Neuron (in vitro differentiated cells): ENCODE measurements around the gene NSUN3.
"Not testable (repeated sequence)": the region's sequence is repeated elsewhere in the genome, so short reads cannot be mapped to it uniquely, and the experiment has no call there.

Experiments used
- H2AFZ ChIP-seq: one replicate; pipeline ENCODE4 v1.6.1; 2013; ENCODE audit warnings: low read depth, mild to moderate bottlenecking, inconsistent platforms, low read length, moderate library complexity
- H3K27me3 ChIP-seq: one replicate; pipeline ENCODE4 v1.6.1; 2013; ENCODE audit warnings: low read length; ENCODE audit not compliant: insufficient read depth
- H3K36me3 ChIP-seq: one replicate; pipeline ENCODE4 v1.6.1; 2013; ENCODE audit warnings: low read length; ENCODE audit not compliant: insufficient read depth
- H3K4me1 ChIP-seq: one replicate; pipeline ENCODE4 v1.6.1; 2013; ENCODE audit warnings: low read length; ENCODE audit not compliant: insufficient read depth
- H3K4me3 ChIP-seq: 2 replicates; pipeline ENCODE4 v1.5.1; 2013; ENCODE audit warnings: mild to moderate bottlenecking, low read length, moderate library complexity
- H3K9me3 ChIP-seq: one replicate; pipeline ENCODE4 v1.6.1; 2013; ENCODE audit warnings: low read length

Gene NSUN3

DNA sequence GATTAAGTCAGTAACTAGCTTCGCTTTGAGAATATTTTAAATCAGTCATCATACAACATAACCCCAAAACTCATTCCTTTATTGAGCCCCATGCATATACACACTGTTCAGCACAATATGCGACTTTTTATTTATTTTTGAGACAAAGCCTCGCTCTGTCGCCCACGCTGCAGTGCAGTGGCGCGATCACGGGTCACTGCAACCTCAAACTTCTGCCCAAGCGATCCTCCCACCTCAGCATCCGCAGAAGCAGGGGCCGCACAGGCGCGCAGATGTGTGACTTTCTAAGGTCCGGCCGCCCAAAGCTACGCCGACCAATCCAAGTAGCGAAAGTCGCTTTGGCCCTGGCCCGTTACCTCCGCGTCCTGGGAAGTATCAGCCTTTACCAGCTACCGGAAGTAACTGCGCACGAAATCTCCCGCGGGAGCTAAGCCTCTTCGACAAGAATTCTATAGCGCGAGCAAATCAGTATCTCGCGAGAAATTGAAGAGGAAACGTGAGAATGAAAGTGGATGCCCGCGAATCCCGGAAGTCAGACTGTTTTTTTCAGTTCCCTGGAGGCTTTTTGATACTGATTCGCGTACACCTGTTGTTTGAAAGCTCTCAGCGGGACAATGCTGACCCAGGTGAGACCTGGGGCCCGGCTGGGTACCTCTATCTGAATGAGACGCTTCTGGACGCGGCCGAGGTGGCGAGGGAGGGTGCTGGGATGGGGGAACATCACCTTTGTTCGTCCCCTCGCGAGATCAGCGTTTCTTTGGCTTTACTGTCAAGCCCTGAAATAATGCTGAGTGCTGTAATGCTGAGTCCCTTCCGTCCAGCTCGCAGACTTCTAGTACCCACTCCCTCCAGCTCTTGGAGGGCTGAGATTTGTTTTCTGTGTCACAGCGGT is at the start of gene NSUN3, which contains the start of gene DHFR2:
NSUN3 (plus strand) TSS at position 549 of the 892 bp plus-strand sequence; CDS start at position 615, 66 bp downstream.
DHFR2 (minus strand) TSS at position 404 of the 892 bp plus-strand sequence. CDS start 1,405 bp downstream, outside the sequence.
- Histone ChIP-seq H2AFZ (peak within 1 kb of the TSS; percentile 76), H3K9me3 (peaks cover 2% of the 10 kb centered on the region)

DNA sequence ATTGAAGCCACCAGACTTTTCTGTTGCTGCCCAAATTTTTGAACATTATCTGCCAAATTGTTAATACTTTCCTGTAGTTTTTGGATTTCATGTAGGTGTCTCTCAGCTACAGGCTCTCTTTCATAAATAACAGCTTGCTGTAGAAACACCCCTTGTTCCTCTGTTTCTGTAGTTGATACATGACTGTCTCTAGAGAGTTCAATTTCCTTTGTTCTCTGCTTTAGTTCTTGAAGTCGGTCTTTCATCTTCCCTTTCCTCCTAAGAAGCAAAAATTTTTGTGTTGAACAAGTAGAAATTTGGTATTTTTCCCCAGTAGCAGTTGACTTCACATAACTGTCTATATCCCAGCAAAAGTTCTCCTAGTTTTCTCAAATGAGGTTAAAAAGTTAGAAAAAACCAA is 47.8 kb upstream of the NSUN3 start:
- Histone ChIP-seq H3K36me3 (peaks cover 5% of the 10 kb centered on the region), H3K4me3 (no peak overlapping the region), H3K4me1 (no peaks in the 10 kb centered on the region), H2AFZ (no peak overlapping the region), H3K27me3 (no peaks in the 10 kb centered on the region), H3K9me3 (no peaks in the 10 kb centered on the region)

More for the DNA sequence above, at the start of gene NSUN3, which contains the start of gene DHFR2:
- Histone ChIP-seq H3K4me1 (peaks cover 20% of the 10 kb centered on the region), H3K27me3 (no peaks in the 10 kb centered on the region), H3K36me3 (peaks cover 28% of the 10 kb centered on the region), H3K4me3 (peak within 1 kb of the TSS; percentile 75)

DNA sequence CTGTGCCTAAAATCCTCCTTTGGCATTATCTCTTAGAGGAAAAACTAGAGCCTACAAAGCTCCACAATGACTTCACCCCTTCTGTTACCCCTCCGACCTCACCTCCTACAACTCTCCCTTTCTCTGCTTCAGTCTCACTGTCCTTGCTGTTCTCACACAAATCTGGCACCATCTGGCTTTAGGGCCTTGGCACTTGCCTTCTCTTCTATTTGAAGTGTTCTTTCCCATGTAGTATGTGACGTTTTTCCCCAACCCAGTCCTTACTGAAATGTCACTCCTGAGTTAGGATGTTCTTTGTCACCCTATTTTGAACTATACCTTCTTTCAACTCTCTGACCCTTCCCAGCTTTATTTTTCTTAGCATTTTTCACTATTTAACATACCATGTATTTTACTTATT is 43.2 kb upstream of the NSUN3 start:
- no peak overlapping the region for H3K4me3 ChIP-seq
- no peaks in the 10 kb centered on the region for H3K4me1 ChIP-seq
- H3K36me3 ChIP-seq: peaks cover 3% of the 10 kb centered on the region

DNA sequence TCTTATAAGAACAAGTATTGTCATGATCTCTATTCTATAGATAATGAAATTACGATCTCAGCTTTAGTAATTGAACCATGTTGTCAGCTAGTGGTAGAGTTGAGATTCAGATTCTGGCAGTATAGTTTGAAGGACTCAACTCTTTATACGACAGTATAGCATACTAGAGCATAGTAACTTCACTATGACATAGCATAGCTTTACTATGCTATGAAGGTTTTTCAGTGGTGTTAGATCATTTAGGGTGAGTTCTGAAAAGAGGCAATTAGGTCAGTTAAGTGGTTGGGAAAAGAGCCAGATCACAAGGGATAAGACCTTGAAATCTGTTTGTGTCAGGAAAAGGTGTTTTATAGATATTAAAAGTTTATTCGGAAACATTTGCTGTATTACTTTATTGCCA is 42.6 kb upstream of the NSUN3 start:
- Histone ChIP-seq H2AFZ (no peak overlapping the region), H3K36me3 (no peaks in the 10 kb centered on the region), H3K4me3 (no peak overlapping the region), H3K9me3 (no peaks in the 10 kb centered on the region), H3K4me1 (no peaks in the 10 kb centered on the region), H3K27me3 (no peaks in the 10 kb centered on the region)

More for the DNA sequence above, 43.2 kb upstream of the NSUN3 start:
- Histone ChIP-seq H2AFZ (no peak overlapping the region), H3K27me3 (no peaks in the 10 kb centered on the region), H3K9me3 (no peaks in the 10 kb centered on the region)

DNA sequence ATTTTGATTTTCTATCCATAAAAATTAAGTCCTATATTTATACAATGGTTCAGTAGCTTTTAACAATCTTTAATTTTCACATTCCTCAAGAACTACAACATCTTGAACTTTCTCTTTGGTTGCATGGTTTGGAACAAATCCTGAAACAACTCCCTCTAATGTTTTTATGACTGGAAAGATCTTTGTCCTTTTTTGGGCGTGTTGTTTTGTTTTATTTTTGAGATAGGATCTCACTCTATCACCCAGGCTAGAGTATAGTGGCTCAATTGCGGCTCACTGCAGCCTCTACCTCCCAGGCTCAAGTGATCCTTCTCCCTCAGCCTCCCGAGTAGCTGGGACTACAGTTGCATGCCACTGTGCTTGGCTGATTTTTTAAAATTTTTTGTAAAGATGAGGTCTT is 38.5 kb upstream of the NSUN3 start:
- no peaks in the 10 kb centered on the region for H3K4me1 ChIP-seq
- H3K27me3 ChIP-seq: no peaks in the 10 kb centered on the region
- no peaks in the 10 kb centered on the region for H3K9me3 ChIP-seq
- H3K36me3 ChIP-seq: no peaks in the 10 kb centered on the region
- H3K4me3 ChIP-seq: no peak overlapping the region
- H2AFZ ChIP-seq: no peak overlapping the region

DNA sequence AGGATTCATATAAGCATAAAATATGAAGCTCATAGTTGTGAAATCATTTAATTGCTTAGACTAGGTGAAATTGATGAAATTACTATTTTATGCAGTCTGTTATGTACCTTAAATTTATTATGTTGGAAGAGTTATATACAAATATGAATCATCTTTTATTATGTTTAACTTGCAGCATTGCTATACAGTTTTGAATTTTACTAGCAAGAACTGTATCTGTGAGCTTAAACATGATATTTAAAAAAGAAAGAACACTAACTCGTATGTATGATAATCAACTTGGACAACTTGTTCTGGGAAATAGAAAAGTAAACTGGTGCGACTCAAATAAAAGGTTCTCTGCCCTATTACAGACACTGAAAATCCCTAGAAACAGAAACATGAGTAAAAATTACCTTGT is 36.2 kb upstream of the NSUN3 start:
- no peak overlapping the region for H2AFZ ChIP-seq
- no peaks in the 10 kb centered on the region for H3K4me1 ChIP-seq
- H3K36me3 ChIP-seq: no peaks in the 10 kb centered on the region
- H3K4me3 ChIP-seq: no peak overlapping the region
- H3K27me3 ChIP-seq: no peaks in the 10 kb centered on the region
- H3K9me3 ChIP-seq: no peaks in the 10 kb centered on the region

DNA sequence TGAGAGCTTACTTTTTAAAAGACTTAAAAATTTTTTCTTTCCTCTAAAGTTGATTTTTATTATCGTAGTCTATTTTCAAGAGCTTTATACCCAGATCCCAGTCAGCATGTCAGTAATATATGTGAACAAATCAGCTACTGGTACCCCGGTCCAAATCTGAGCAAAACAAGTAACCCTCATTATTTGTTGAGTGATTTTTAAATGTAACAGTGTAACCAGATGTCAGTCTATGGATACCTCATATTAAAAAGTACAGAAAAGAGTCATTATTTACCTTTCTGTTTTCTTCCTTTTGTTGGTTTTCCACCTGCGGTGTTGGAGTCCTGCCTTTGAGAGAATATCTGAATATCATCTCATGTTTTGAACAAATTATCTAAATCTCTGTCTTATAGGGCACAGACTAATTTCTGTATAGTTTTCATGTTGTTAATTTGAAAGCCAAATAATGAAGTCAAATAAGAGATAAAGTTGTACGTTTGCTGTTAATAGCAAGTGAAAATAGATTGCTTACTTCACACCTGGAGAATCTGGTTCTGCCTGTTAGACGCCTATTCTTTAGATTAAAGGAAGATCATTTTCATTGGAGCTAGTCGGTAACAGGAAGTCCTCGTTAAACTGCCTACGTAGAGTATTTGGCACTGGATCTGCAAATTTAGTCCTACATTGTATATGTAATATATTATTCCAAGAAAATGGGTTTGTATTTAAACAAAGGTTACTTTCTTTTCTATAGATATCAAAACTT is 34.6 kb upstream of the NSUN3 start, which contains the start of gene STX19:
STX19 (minus strand) TSS at position 505 of the 745 bp plus-strand sequence. CDS start 13,328 bp downstream, outside the sequence.
- Histone ChIP-seq H3K9me3 (no peaks in the 10 kb centered on the region), H2AFZ (no peak within 1 kb of the TSS), H3K36me3 (no peaks in the 10 kb centered on the region), H3K27me3 (no peaks in the 10 kb centered on the region), H3K4me3 (no peak within 1 kb of the TSS), H3K4me1 (no peaks in the 10 kb centered on the region)

DNA sequence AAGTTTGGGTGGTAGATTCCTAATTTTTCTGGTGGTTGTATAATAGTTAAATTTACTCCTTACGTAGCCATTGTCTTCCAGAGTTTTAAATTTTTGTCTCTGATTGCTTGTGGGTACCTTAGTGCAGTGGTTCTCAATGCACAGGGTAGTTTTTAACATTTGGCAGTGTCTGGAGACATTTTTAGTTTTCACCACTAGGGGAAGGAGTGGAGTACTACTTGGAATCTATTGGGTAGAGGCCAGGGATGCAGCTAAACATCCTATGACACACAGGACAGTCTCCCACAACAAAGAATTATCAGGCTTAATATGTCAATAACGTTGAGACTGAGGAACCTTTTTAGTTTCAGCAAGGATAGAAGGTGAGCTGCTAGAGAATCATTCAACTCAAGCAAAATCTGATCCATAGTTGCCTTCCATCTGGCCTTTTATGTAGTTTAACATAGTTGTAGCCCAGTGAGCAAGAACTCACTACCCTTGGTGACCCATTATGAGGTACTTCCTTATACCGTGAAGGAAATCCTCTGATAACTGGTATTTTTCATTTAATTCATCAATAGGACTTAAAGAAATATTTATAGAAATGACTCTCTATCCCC is 25.9 kb upstream of the NSUN3 start:
- peaks cover 20% of the 10 kb centered on the region for H3K36me3 ChIP-seq
- H3K9me3 ChIP-seq: no peaks in the 10 kb centered on the region

DNA sequence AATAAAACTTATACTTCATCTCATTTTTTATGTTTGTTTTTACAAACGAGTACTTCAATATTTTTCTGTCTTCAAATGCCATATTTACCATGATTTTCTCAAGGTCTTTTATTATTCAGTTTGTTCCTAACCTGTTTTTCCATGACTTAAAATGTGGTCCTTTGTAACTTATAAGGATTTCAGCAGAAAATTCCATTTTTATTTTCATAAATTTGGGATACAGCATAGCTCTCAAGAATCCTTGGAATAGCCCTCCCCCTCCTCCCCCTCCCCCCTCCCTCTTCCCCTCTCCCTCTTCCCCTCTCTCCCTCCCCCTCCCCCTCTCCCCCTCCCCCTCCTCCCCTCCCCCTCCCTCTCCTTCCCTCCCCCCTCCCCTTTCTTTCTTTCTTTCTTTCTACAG is 19.6 kb upstream of the NSUN3 start:
- no peak overlapping the region for H3K4me3 ChIP-seq
- no peaks in the 10 kb centered on the region for H3K9me3 ChIP-seq
- H2AFZ ChIP-seq: no peak overlapping the region
- peaks cover 14% of the 10 kb centered on the region for H3K36me3 ChIP-seq
- no peaks in the 10 kb centered on the region for H3K4me1 ChIP-seq
- H3K27me3 ChIP-seq: no peaks in the 10 kb centered on the region

More for the DNA sequence above, 25.9 kb upstream of the NSUN3 start:
- Histone ChIP-seq H2AFZ (no peak overlapping the region), H3K4me1 (no peaks in the 10 kb centered on the region), H3K4me3 (no peak overlapping the region), H3K27me3 (no peaks in the 10 kb centered on the region)

DNA sequence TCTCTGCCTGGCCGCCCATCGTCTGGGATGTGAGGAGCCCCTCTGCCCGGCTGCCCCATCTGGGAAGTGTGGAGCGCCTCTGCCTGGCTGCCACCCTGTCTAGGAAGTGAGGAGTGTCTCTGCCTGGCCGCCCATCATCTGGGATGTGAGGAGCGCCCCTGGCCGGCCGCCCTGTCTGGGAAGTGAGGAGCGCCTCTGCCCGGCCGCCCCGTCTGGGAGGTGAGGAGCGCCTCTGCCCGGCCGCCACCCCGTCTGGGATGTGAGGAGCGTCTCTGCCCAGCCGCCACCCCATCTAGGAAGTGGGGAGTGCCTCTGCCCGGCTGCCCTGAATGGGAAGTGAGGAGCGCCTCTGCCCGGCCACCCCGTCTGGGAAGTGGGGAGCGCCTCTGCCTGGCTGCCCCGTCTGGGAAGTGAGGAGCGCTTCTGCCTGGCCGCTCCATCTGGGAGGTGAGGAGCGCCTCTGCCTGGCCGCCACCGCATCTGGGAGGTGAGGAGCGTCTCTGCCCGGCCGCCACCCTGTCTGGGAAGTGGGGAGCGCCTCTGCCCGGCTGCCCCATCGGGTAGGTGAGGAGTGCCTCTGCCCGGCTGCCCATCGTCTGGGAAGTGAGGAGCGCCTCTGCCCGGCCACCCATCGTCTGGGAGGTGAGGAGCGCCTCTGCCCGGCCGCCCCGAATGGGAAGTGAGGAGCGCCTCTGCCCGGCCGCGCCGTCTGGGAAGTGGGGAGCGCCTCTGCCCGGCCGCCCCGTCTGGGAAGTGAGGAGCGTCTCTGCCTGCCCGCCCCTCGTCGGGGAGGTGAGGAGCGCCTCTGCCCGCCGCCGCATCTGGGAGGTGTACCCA is 18.5 kb upstream of the NSUN3 start:
- H2AFZ ChIP-seq, H3K9me3 ChIP-seq, H3K4me1 ChIP-seq, H3K27me3 ChIP-seq, H3K4me3 ChIP-seq: not testable (repeated sequence)
- H3K36me3 ChIP-seq: peaks cover 19% of the 10 kb centered on the region

DNA sequence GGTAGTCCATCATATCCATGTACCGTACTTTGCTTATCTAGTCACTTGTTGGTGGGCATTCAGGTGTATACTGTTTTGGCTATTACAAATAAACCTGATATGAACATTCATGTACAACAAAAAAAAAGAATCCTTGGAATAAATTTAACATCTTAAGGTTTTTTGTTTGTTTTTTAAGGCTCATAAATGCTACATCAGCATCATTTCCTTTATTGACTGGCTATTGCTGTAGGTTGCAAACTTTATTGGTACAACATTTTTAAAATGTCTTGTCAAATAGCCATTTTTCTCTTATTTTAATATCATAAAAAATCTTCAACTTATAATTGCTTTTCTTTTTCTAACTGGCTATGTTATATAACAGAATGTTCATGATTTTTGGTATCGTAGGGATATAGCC is 16.3 kb upstream of the NSUN3 start:
- Histone ChIP-seq H3K27me3 (no peaks in the 10 kb centered on the region), H3K36me3 (peaks cover 18% of the 10 kb centered on the region), H2AFZ (no peak overlapping the region), H3K9me3 (no peaks in the 10 kb centered on the region), H3K4me1 (no peaks in the 10 kb centered on the region), H3K4me3 (no peak overlapping the region)

DNA sequence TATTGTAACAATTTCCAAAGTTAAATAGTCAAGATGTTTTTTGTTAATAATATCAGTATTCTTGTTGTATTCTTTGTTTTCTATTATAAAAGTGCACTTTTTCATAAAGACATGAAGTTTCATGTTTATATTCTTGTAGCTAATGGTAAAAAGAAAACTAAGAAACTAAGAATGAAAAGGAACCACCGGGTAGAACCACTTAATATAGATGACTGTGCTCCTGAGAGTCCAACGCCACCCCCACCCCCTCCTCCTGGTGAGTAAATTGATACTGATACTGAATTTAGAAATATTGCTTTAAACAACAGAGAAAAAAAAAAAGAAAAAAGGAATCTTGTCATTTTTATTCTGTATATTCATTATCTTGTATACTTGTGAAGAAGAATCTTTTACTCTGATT is 13.6 kb upstream of the NSUN3 start:
- Histone ChIP-seq H3K9me3 (no peaks in the 10 kb centered on the region), H3K27me3 (no peaks in the 10 kb centered on the region), H3K36me3 (peaks cover 19% of the 10 kb centered on the region), H3K4me1 (no peaks in the 10 kb centered on the region), H2AFZ (no peak overlapping the region), H3K4me3 (no peak overlapping the region)
